ENCODE results near the gene C11orf58.

Gene C11orf58

GRCh38 chr11:16741473-16741872 is 3.0 kb downstream of the C11orf58 start:
- H3K36me3 ChIP-seq (replicated peaks in 1 of 2; ENCODE audit: control insufficient read depth in 2 of 2, insufficient read depth in 2 of 2, low read length in 2 of 2) = peaks cover 9 to 64% of the 10 kb centered on the region in 2 donors
- no peak overlapping the region for H3K4ac ChIP-seq (ENCODE audit: low read length)

GRCh38 chr11:16743478-16743877 is 5.0 kb downstream of the C11orf58 start:
- H3K14ac ChIP-seq (ENCODE audit: low read length) = no peak overlapping the region
- H3K9me3 ChIP-seq (replicated peaks in 1 of 2; ENCODE audit: control insufficient read depth in 2 of 2, insufficient read depth in 1 of 2, low read depth in 1 of 2, low read length in 2 of 2) = peaks cover 3 to 31% of the 10 kb centered on the region in 2 donors
- no peak overlapping the region for H4K8ac ChIP-seq (ENCODE audit: low read depth, low read length)
- H3K27ac ChIP-seq (replicated peaks; ENCODE audit: low read length) = no peak overlapping the region
- H2BK5ac ChIP-seq (ENCODE audit: low read length) = no peak overlapping the region
- H2AK5ac ChIP-seq (ENCODE audit: low read depth, low read length) = no peak overlapping the region
- no peak for DNase-seq (ENCODE audit: low spot score)
- no peak overlapping the region for H2BK12ac ChIP-seq (ENCODE audit: low read length)
- H3K23ac ChIP-seq (ENCODE audit: low read depth, low read length, poor library complexity) = no peak overlapping the region
- peaks cover 3% of the 10 kb centered on the region for H3K79me1 ChIP-seq (ENCODE audit: low read depth, low read length)
- no peak overlapping the region for H2BK120ac ChIP-seq (ENCODE audit: low read depth, low read length)
- no peak overlapping the region for H3K18ac ChIP-seq (ENCODE audit: low read length)
- no peak overlapping the region for H2BK15ac ChIP-seq (ENCODE audit: low read length)
- H3K4me1 ChIP-seq (ENCODE audit: control insufficient read depth in 2 of 2, insufficient read depth in 1 of 2, low read depth in 1 of 2, low read length in 2 of 2) = no peaks in the 10 kb centered on the region
- no CpG with 5 or more reads among the region's 4 CpGs for WGBS, 2 donors (ENCODE audit: extremely low coverage in 2 of 2, insufficient read length in 2 of 2, insufficient replicate concordance in 1 of 2)
- H3K36me3 ChIP-seq (replicated peaks in 1 of 2; ENCODE audit: control insufficient read depth in 2 of 2, insufficient read depth in 2 of 2, low read length in 2 of 2) = peaks cover 9 to 84% of the 10 kb centered on the region in 2 donors
- no peak overlapping the region for H4K91ac ChIP-seq (ENCODE audit: low read depth, low read length, poor library complexity)
- H3K4ac ChIP-seq (ENCODE audit: low read length) = no peak overlapping the region
- H3K9ac ChIP-seq (ENCODE audit: low read depth, low read length, poor library complexity) = no peak overlapping the region
- H2AFZ ChIP-seq (ENCODE audit: low read length) = no peak overlapping the region
- no peak overlapping the region for H3K4me2 ChIP-seq (ENCODE audit: insufficient read depth, low read length, poor library complexity, severe bottlenecking)
- no peak overlapping the region for H3K4me3 ChIP-seq (ENCODE audit: low read length in 2 of 2)
- no peaks in the 10 kb centered on the region for H3K27me3 ChIP-seq (ENCODE audit: control insufficient read depth in 3 of 3, insufficient read depth in 3 of 3, low read depth in 1 of 3, low read length in 3 of 3)

More at GRCh38 chr11:16741473-16741872, 3.0 kb downstream of the C11orf58 start:
- H3K23ac ChIP-seq (ENCODE audit: low read depth, low read length, poor library complexity) = no peak overlapping the region
- no peak overlapping the region for H2BK12ac ChIP-seq (ENCODE audit: low read length)
- no peak overlapping the region for H4K8ac ChIP-seq (ENCODE audit: low read depth, low read length)
- peak overlapping the region; percentile 9 for H3K9ac ChIP-seq (ENCODE audit: low read depth, low read length, poor library complexity)
- no peak overlapping the region for H2AK5ac ChIP-seq (ENCODE audit: low read depth, low read length)
- WGBS, 2 donors (ENCODE audit: extremely low coverage in 2 of 2, insufficient read length in 2 of 2, insufficient replicate concordance in 1 of 2) = no CpG with 5 or more reads among the region's 4 CpGs
- no peak overlapping the region for H3K4me3 ChIP-seq (ENCODE audit: low read length in 2 of 2)
- H3K27me3 ChIP-seq (ENCODE audit: control insufficient read depth in 3 of 3, insufficient read depth in 3 of 3, low read depth in 1 of 3, low read length in 3 of 3) = no peaks in the 10 kb centered on the region
- H4K91ac ChIP-seq (ENCODE audit: low read depth, low read length, poor library complexity) = no peak overlapping the region
- H2BK15ac ChIP-seq (ENCODE audit: low read length) = no peak overlapping the region
- no peak overlapping the region for H2BK5ac ChIP-seq (ENCODE audit: low read length)
- H3K18ac ChIP-seq (ENCODE audit: low read length) = no peak overlapping the region
- H2AFZ ChIP-seq (ENCODE audit: low read length) = no peak overlapping the region
- peaks cover 3% of the 10 kb centered on the region for H3K79me1 ChIP-seq (ENCODE audit: low read depth, low read length)
- no peak overlapping the region for H3K27ac ChIP-seq (replicated peaks; ENCODE audit: low read length)
- no peaks in the 10 kb centered on the region for H3K4me1 ChIP-seq (ENCODE audit: control insufficient read depth in 2 of 2, insufficient read depth in 1 of 2, low read depth in 1 of 2, low read length in 2 of 2)
- H3K14ac ChIP-seq (ENCODE audit: low read length) = no peak overlapping the region
- no peak overlapping the region for H3K4me2 ChIP-seq (ENCODE audit: insufficient read depth, low read length, poor library complexity, severe bottlenecking)
- no peak for DNase-seq (ENCODE audit: low spot score)
- H2BK120ac ChIP-seq (ENCODE audit: low read depth, low read length) = no peak overlapping the region
- peaks cover 3 to 23% of the 10 kb centered on the region in 2 donors for H3K9me3 ChIP-seq (replicated peaks in 1 of 2; ENCODE audit: control insufficient read depth in 2 of 2, insufficient read depth in 1 of 2, low read depth in 1 of 2, low read length in 2 of 2)

GRCh38 chr11:16744128-16744725 is 5.8 kb downstream of the C11orf58 start:
- Histone ChIP-seq H3K79me1 (ENCODE audit: low read depth, low read length) (peaks cover 3% of the 10 kb centered on the region), H3K27me3 (ENCODE audit: control insufficient read depth in 3 of 3, insufficient read depth in 3 of 3, low read depth in 1 of 3, low read length in 3 of 3) (no peaks in the 10 kb centered on the region), H3K4me2 (ENCODE audit: insufficient read depth, low read length, poor library complexity, severe bottlenecking) (no peak overlapping the region), H3K27ac (replicated peaks; ENCODE audit: low read length) (no peak overlapping the region), H3K9ac (ENCODE audit: low read depth, low read length, poor library complexity) (no peak overlapping the region), H2BK5ac (ENCODE audit: low read length) (no peak overlapping the region), H2AFZ (ENCODE audit: low read length) (no peak overlapping the region), H2BK12ac (ENCODE audit: low read length) (no peak overlapping the region), H4K8ac (ENCODE audit: low read depth, low read length) (no peak overlapping the region), H3K18ac (ENCODE audit: low read length) (no peak overlapping the region), H2AK5ac (ENCODE audit: low read depth, low read length) (no peak overlapping the region), H3K36me3 (replicated peaks in 1 of 2; ENCODE audit: control insufficient read depth in 2 of 2, insufficient read depth in 2 of 2, low read length in 2 of 2) (peaks cover 10 to 92% of the 10 kb centered on the region in 2 donors), H3K14ac (ENCODE audit: low read length) (no peak overlapping the region), H3K23ac (ENCODE audit: low read depth, low read length, poor library complexity) (no peak overlapping the region), H3K4ac (ENCODE audit: low read length) (no peak overlapping the region), H3K4me3 (ENCODE audit: low read length in 2 of 2) (no peak overlapping the region), H2BK15ac (ENCODE audit: low read length) (no peak overlapping the region), H2BK120ac (ENCODE audit: low read depth, low read length) (no peak overlapping the region), H4K91ac (ENCODE audit: low read depth, low read length, poor library complexity) (no peak overlapping the region), H3K9me3 (replicated peaks in 1 of 2; ENCODE audit: control insufficient read depth in 2 of 2, insufficient read depth in 1 of 2, low read depth in 1 of 2, low read length in 2 of 2) (peaks cover 3 to 32% of the 10 kb centered on the region in 2 donors), H3K4me1 (ENCODE audit: control insufficient read depth in 2 of 2, insufficient read depth in 1 of 2, low read depth in 1 of 2, low read length in 2 of 2) (no peaks in the 10 kb centered on the region)
- no CpG with 5 or more reads among the region's 5 CpGs for WGBS, 2 donors (ENCODE audit: extremely low coverage in 2 of 2, insufficient read length in 2 of 2, insufficient replicate concordance in 1 of 2)
- DNase-seq (ENCODE audit: low spot score) = no peak

- Histone ChIP-seq H2BK5ac (ENCODE audit: low read length) (no peak overlapping the region), H3K4ac (ENCODE audit: low read length) (no peak overlapping the region), H3K14ac (ENCODE audit: low read length) (no peak overlapping the region), H3K18ac (ENCODE audit: low read length) (no peak overlapping the region), H3K9ac (ENCODE audit: low read depth, low read length, poor library complexity) (no peak overlapping the region), H2BK120ac (ENCODE audit: low read depth, low read length) (no peak overlapping the region), H2AFZ (ENCODE audit: low read length) (no peak overlapping the region), H2BK12ac (ENCODE audit: low read length) (no peak overlapping the region), H3K4me2 (ENCODE audit: insufficient read depth, low read length, poor library complexity, severe bottlenecking) (no peak overlapping the region), H3K27ac (replicated peaks; ENCODE audit: low read length) (no peak overlapping the region), H3K27me3 (ENCODE audit: control insufficient read depth in 3 of 3, insufficient read depth in 3 of 3, low read depth in 1 of 3, low read length in 3 of 3) (no peaks in the 10 kb centered on the region), H3K4me1 (ENCODE audit: control insufficient read depth in 2 of 2, insufficient read depth in 1 of 2, low read depth in 1 of 2, low read length in 2 of 2) (no peaks in the 10 kb centered on the region), H2AK5ac (ENCODE audit: low read depth, low read length) (no peak overlapping the region), H2BK15ac (ENCODE audit: low read length) (no peak overlapping the region), H3K79me1 (ENCODE audit: low read depth, low read length) (peaks cover 3% of the 10 kb centered on the region), H4K91ac (ENCODE audit: low read depth, low read length, poor library complexity) (no peak overlapping the region), H4K8ac (ENCODE audit: low read depth, low read length) (no peak overlapping the region), H3K23ac (ENCODE audit: low read depth, low read length, poor library complexity) (no peak overlapping the region), H3K9me3 (replicated peaks in 1 of 2; ENCODE audit: control insufficient read depth in 2 of 2, insufficient read depth in 1 of 2, low read depth in 1 of 2, low read length in 2 of 2) (peaks cover 3 to 30% of the 10 kb centered on the region in 2 donors), H3K36me3 (replicated peaks in 1 of 2; ENCODE audit: control insufficient read depth in 2 of 2, insufficient read depth in 2 of 2, low read length in 2 of 2) (peaks cover 23 to 100% of the 10 kb centered on the region in 2 donors), H3K4me3 (ENCODE audit: low read length in 2 of 2) (no peak overlapping the region)
- WGBS, 2 donors (ENCODE audit: extremely low coverage in 2 of 2, insufficient read length in 2 of 2, insufficient replicate concordance in 1 of 2) = no CpG with 5 or more reads among the region's 2 CpGs
- no peak for DNase-seq (ENCODE audit: low spot score)
These were observed 7.6 kb downstream of the C11orf58 start for GRCh38 chr11:16745950-16746605.
